Retinal pigment epithelial cell (primary cell): ENCODE results near the gene CTNNA2.

Experiments used
- DNase-seq: peaks from one replicate; pipeline ENCODE4 v3.0.0-alpha.2; 2010; ENCODE audit warnings: low read depth
- H3K4me3 ChIP-seq: 2 replicates; pipeline ENCODE4 v1.5.1; 2011; ENCODE audit warnings: mild to moderate bottlenecking, low read length, control low read depth, moderate library complexity
- CTCF ChIP-seq: conservative IDR thresholded peaks from 2 replicates; pipeline ENCODE4 v1.5.1; 2011; ENCODE audit warnings: low read depth, low read length, control low read depth, inconsistent platforms

The CTNNA2 gene

GRCh38 chr2:80154231-80154915 is 641.5 kb downstream of the CTNNA2 start:
- H3K4me3 ChIP-seq = no peak overlapping the region
- TF ChIP-seq CTCF = no peak
- no peak for DNase-seq

- no peak overlapping the region for H3K4me3 ChIP-seq
- no peak for DNase-seq
- no peak for TF ChIP-seq CTCF
Observed at GRCh38 chr2:80164375-80164774, 651.5 kb downstream of the CTNNA2 start.

- no peak for DNase-seq
- no peak overlapping the region for H3K4me3 ChIP-seq
- no peak for TF ChIP-seq CTCF
Observed at GRCh38 chr2:80166483-80167171, 653.8 kb downstream of the CTNNA2 start.

- TF ChIP-seq CTCF = no peak
- H3K4me3 ChIP-seq = no peak overlapping the region
- no peak for DNase-seq
Observed at GRCh38 chr2:80167284-80167808, 654.5 kb downstream of the CTNNA2 start.

- no peak for DNase-seq
- no peak overlapping the region for H3K4me3 ChIP-seq
- TF ChIP-seq CTCF = no peak
Observed at GRCh38 chr2:80168037-80168436, 655.2 kb downstream of the CTNNA2 start.

- H3K4me3 ChIP-seq = no peak overlapping the region
- no peak for TF ChIP-seq CTCF
- DNase-seq = no peak
Observed at GRCh38 chr2:80168801-80169200, 656.0 kb downstream of the CTNNA2 start.
